GM06990 (cell line): Measurements from ENCODE around the gene KLF12.

Experiments used
- DNase-seq: peaks from one replicate; pipeline ENCODE4 v3.0.0-alpha.2; 2011; ENCODE audit not compliant: insufficient read length; ENCODE audit errors: extremely low read depth
- H3K27me3 ChIP-seq: replicated peaks from 2 replicates; pipeline ENCODE4 v1.6.0; 2011; ENCODE audit warnings: low read length; ENCODE audit not compliant: control insufficient read depth, insufficient read depth
- H3K36me3 ChIP-seq: 2 replicates; pipeline ENCODE4 v1.5.1; 2011; ENCODE audit warnings: low read length; ENCODE audit not compliant: control insufficient read depth, insufficient read depth
- H3K4me3 ChIP-seq: replicated peaks from 2 replicates; pipeline ENCODE4 v1.5.1; 2011; ENCODE audit warnings: low read depth, mild to moderate bottlenecking, control low read depth, low read length
- TF ChIP-seq, protein P1 (sequence below): IDR thresholded peaks from 2 replicates; pipeline ENCODE4 v1.5.1; 2011; ENCODE audit warnings: low read length, control low read depth, mild to moderate bottlenecking, inconsistent platforms; ENCODE audit not compliant: insufficient read depth, poor library complexity, severe bottlenecking

KLF12 gene

DNA sequence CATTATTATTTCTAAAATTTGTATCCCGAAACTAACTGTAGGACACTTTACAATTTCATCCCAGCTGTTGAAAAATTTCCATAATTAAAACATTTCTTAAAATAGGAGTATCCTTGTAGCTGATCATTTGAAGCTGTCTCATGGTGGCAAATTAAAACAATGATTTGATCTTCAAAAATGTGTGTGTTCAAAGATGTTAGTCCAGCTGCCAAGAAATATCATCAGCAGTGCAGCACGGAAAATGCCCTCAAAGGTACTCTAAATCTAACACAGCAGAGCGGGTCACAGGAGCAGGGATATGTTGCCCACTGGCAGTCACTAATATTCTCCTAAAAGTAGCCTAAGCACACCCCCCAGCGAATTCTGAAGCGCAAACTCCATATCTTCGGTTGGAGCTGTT is 31.0 kb downstream of the KLF12 start:
- Histone ChIP-seq H3K36me3 (no peaks in the 10 kb centered on the region), H3K27me3 (no peaks in the 10 kb centered on the region), H3K4me3 (no peak overlapping the region)
- TF ChIP-seq, protein P1, sequence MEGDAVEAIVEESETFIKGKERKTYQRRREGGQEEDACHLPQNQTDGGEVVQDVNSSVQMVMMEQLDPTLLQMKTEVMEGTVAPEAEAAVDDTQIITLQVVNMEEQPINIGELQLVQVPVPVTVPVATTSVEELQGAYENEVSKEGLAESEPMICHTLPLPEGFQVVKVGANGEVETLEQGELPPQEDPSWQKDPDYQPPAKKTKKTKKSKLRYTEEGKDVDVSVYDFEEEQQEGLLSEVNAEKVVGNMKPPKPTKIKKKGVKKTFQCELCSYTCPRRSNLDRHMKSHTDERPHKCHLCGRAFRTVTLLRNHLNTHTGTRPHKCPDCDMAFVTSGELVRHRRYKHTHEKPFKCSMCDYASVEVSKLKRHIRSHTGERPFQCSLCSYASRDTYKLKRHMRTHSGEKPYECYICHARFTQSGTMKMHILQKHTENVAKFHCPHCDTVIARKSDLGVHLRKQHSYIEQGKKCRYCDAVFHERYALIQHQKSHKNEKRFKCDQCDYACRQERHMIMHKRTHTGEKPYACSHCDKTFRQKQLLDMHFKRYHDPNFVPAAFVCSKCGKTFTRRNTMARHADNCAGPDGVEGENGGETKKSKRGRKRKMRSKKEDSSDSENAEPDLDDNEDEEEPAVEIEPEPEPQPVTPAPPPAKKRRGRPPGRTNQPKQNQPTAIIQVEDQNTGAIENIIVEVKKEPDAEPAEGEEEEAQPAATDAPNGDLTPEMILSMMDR = no peak
- no peak for DNase-seq

DNA sequence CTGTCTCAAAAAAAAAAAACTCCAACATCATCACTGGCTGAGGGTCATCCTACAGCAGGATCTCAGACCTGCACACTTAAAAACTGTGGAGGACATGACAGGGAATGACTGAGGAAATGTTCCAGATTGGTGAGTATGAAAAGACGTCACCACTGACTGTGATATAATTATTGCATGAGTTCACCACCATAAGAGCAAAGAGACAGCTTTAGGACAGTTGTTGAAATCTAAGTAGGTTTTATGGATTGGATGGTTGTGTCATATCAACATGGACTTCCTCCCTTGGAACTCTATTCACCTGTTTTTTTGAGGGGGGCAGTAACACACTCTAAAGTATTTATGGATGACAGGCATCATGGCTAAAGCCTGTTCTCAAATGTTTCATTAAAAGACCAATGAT is 31.5 kb downstream of the KLF12 start:
- TF ChIP-seq, protein P1 = no peak
- no peaks in the 10 kb centered on the region for H3K36me3 ChIP-seq
- H3K4me3 ChIP-seq = no peak overlapping the region
- no peak for DNase-seq
- no peaks in the 10 kb centered on the region for H3K27me3 ChIP-seq

DNA sequence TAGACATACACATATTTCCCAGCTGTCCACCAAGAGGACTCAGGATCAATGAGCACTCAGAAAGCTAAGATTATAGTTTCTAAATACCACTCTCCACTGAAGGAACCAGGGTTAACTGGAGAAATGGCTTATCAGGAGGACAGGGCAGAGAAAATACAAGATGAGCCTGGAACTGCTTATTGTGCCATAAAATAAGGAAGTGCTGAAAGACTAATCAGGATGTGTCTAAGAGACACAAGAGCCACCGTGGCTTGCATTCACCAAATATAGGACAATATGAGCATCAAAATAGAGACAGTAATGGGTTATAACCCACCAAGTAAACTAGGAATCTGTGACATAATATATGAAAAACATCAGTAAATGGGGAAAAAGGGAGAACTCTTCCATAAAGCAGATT is 32.8 kb downstream of the KLF12 start:
- H3K4me3 ChIP-seq = no peak overlapping the region
- H3K36me3 ChIP-seq = no peaks in the 10 kb centered on the region
- TF ChIP-seq, protein P1 = no peak
- DNase-seq = no peak
- no peaks in the 10 kb centered on the region for H3K27me3 ChIP-seq

DNA sequence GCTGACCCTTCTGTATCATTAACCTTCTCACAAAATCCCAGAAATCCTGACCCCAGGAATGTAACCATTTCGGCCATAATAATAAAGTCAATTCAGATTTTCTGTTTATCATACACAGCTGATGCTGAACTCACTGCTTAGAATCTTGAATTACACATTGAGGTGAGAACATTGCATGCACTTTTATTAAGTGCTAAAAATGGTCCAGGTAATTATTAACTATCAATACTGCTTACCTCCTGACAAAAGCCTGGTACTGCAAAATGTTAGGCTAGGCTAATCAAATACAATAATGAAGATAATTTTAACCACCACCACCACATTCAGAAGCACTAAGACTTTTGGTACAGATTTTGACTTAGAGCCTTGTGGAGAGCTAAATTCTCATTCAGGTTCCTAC is 36.1 kb downstream of the KLF12 start:
- TF ChIP-seq, protein P1 = no peak
- Histone ChIP-seq H3K36me3 (no peaks in the 10 kb centered on the region), H3K4me3 (no peak overlapping the region), H3K27me3 (no peaks in the 10 kb centered on the region)
- DNase-seq = no peak

DNA sequence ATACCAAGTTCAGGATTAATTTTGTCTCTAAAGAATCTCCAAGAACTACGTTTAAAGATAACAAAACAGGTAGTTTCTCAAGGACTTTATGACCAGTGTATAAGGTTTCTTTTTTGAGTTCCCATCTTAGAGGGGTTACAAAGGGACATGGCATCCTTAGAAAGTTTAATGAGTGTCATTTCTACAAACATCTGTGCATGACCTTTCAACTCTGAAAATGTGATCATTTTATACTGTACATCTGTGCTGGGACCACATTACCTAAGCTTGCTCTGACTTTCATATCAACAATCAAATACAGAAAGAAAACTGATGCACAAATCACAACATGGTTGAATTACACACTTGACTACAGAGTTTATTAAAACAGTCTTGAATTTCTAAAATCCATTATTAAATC is 37.1 kb downstream of the KLF12 start:
- no peak for DNase-seq
- Histone ChIP-seq H3K36me3 (no peaks in the 10 kb centered on the region), H3K27me3 (no peaks in the 10 kb centered on the region), H3K4me3 (no peak overlapping the region)
- TF ChIP-seq, protein P1 = no peak

DNA sequence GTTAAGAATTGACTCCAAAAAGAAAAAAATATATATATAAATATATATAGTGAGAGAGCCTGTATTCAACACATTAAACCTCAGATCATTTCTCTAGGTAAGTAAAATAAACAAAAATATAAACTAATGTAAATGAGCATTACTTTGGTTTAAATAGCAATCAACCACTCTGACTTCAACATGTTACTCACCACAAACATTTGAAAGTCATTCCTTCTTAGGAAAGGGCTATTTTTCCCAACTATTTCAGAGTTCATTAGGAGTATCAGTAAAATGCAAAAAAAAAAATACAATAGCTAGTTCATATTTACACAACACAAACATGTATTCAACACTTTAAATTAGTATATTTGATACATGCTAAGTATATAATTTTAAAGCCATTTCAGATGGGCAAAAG is 40.5 kb downstream of the KLF12 start:
- TF ChIP-seq, protein P1 = no peak
- DNase-seq = no peak
- Histone ChIP-seq H3K27me3 (no peaks in the 10 kb centered on the region), H3K4me3 (no peak overlapping the region), H3K36me3 (no peaks in the 10 kb centered on the region)
